ENCODE measurements around the gene MIEF2.

DNA sequence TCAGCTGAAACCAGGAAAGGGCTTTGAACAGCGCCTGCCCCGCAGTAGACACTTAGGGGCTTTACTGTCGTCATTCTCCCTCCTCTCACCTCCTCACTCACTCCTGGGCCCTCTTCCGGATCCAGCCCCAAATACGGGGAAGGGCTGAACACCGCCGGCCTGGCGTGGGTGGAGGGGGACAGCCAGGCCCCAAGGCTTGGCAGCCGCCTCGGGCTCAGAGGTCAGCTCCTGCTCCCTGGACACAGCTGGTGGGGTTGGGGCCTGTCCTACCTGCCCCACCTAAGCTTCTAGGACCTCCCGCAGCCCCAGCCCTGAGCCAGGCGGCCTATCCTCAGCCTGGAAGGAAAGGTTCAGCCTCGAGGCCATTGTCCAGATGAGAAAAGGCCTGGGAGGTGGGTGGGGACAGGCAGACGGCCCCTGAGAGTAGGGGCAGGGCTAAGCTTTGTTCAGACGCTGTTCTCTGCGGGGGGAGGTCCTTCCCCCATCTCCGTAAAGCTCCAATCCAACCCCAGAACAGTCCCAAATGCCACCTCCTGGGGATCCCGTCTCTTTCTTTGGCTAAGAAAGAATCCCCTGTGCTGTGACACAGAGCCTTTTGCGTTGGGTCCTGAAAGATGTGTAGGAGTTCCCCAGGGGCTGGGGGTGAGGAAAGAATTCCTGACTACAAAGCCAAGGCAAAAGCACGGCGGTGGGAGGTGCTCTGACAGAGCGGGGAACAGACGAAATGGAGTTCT is 35.9 kb upstream of the MIEF2 start:
- TF ChIP-seq, protein P1, sequence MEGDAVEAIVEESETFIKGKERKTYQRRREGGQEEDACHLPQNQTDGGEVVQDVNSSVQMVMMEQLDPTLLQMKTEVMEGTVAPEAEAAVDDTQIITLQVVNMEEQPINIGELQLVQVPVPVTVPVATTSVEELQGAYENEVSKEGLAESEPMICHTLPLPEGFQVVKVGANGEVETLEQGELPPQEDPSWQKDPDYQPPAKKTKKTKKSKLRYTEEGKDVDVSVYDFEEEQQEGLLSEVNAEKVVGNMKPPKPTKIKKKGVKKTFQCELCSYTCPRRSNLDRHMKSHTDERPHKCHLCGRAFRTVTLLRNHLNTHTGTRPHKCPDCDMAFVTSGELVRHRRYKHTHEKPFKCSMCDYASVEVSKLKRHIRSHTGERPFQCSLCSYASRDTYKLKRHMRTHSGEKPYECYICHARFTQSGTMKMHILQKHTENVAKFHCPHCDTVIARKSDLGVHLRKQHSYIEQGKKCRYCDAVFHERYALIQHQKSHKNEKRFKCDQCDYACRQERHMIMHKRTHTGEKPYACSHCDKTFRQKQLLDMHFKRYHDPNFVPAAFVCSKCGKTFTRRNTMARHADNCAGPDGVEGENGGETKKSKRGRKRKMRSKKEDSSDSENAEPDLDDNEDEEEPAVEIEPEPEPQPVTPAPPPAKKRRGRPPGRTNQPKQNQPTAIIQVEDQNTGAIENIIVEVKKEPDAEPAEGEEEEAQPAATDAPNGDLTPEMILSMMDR (IDR thresholded peaks at IDR 0.05), result no peak
- TF ChIP-seq JUN (IDR thresholded peaks at IDR 0.05), result no peak
- no peak for TF ChIP-seq RCOR1 (IDR thresholded peaks at IDR 0.05; ENCODE audit: low read depth, low read length)
- TF ChIP-seq CHD2 (IDR thresholded peaks at IDR 0.05; ENCODE audit: low read length, partially characterized antibody), result no peak
- no peak for TF ChIP-seq POLR2A (IDR thresholded peaks at IDR 0.05; ENCODE audit: low read length)
- TF ChIP-seq, protein P2, sequence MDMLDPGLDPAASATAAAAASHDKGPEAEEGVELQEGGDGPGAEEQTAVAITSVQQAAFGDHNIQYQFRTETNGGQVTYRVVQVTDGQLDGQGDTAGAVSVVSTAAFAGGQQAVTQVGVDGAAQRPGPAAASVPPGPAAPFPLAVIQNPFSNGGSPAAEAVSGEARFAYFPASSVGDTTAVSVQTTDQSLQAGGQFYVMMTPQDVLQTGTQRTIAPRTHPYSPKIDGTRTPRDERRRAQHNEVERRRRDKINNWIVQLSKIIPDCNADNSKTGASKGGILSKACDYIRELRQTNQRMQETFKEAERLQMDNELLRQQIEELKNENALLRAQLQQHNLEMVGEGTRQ (IDR thresholded peaks at IDR 0.05), result no peak
- no peak for TF ChIP-seq PHF8 (IDR thresholded peaks at IDR 0.05; ENCODE audit: borderline replicate concordance, low read depth)
- no peak for TF ChIP-seq MYC (IDR thresholded peaks at IDR 0.05; ENCODE audit: borderline replicate concordance, low read length)

Data from A549 (cell line).